ENCODE data around the gene MTPN. TPM values are rescaled to one million over a fixed set of nuclear protein-coding genes. Genes with fewer than 3 reads are reported as not detected.

The MTPN gene
- total RNA-seq, 4 donors from 2014 or later: 59.6 to 83.3 (median 71.2) TPM

DNA sequence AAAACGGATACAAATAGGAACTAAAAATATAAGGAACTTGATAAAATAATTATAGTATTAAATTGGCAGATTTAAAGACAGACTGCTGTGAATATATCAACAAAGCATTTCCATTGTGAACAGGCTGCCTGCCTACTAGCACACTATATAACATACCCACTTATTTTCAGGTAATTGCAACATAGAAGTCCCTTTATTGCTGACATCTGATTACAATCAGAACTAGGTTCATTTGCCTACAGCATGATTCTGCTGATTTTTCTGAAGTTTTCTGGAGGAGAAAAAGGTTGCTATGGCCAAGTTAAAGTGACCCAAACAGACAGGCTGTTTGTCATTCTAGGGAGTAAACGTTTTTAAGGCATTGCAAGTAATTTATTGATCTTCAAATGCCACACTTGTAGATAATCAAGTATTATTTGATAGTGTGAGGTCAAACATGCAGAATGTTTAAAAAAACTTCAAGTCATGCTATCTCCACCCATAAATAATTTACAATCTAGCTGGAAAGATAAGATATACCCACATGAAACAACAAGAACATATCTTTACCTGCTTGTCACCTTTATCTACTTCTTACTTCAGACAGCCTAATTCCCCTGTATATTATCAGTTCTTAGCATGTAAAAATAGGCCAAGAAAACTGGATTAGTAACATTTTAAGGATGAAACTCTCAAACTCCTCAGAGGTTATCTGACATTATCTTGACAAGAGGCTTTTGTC, 40.5 kb downstream of the MTPN start:
- TF ChIP-seq POLR2A (IDR thresholded peaks at IDR 0.05): no peak
- TF ChIP-seq, protein P1, sequence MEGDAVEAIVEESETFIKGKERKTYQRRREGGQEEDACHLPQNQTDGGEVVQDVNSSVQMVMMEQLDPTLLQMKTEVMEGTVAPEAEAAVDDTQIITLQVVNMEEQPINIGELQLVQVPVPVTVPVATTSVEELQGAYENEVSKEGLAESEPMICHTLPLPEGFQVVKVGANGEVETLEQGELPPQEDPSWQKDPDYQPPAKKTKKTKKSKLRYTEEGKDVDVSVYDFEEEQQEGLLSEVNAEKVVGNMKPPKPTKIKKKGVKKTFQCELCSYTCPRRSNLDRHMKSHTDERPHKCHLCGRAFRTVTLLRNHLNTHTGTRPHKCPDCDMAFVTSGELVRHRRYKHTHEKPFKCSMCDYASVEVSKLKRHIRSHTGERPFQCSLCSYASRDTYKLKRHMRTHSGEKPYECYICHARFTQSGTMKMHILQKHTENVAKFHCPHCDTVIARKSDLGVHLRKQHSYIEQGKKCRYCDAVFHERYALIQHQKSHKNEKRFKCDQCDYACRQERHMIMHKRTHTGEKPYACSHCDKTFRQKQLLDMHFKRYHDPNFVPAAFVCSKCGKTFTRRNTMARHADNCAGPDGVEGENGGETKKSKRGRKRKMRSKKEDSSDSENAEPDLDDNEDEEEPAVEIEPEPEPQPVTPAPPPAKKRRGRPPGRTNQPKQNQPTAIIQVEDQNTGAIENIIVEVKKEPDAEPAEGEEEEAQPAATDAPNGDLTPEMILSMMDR (IDR thresholded peaks at IDR 0.05): no peak
- intact Hi-C loops (cut with DNase I; ENCODE audit: low total_unique reads): no loop called here
- no peak overlapping the region for H3K4me3 ChIP-seq (ENCODE audit: low read depth, poor library complexity, severe bottlenecking)

DNA sequence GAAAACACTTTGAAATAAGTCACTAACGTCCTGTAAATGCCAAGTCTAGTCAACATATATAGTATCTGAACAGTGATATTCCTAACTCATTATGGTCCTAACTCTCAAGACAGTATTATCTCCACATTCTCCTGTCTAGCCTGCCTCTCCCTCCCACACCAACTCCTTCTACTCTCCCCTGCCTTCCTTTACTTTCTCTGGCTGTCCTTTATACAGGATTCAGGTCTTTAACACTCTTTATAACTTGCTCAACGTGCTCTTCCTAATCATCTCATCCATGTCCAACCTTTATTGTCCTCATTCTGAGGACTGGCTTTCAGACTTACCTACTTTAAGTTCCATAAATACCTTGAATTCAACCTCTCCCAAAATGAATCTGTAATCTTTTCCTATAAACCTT, 42.5 kb downstream of the MTPN start:
- no peak for DNase-seq (ENCODE audit: low spot score in 2 of 2)
- intact Hi-C loops (cut with DNase I; ENCODE audit: low total_unique reads): no loop called here
- H3K4me3 ChIP-seq (ENCODE audit: low read depth, poor library complexity, severe bottlenecking): no peak overlapping the region
- WGBS, 2 donors: 85 to 90% methylated on average over 2 of the region's 2 CpGs
- TF ChIP-seq, protein P1 (IDR thresholded peaks at IDR 0.05): no peak
- no peak for TF ChIP-seq POLR2A (IDR thresholded peaks at IDR 0.05)

More for the DNA sequence above, 40.5 kb downstream of the MTPN start:
- 37 to 43% methylated on average over 2 of the region's 2 CpGs for WGBS, 2 donors
- DNase-seq (ENCODE audit: low spot score in 2 of 2): no peak

DNA sequence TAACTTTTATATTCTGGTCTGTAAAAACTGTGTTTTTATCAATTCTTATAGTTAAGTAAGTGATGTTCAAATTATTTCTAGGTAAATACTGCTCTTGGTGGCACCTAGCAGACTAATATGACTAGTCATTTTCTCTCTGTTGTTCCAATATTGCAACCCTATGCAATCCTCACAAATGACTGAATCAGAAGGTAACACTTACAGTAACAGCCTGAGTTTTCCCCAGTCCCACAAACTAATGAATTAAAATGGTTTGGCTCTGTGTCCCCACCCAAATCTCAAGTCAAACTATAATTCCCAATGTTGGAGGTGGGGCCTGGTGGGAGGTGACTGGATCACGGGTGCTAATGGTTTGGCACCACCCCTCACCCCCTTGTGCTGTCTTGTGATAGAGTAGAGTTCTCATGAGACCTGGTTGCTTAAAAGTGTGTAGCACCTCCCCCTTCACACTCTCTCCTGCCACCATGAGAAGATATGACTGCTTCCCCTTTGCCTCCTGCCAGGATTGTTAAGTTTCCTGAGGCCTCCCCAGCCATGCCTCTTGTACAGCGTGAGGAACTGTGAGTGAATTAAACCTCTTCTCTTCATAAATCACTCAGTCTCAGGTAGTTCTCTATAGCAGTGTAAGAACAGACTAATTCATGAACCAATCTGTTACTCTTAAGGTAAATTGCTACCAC, 43.5 kb downstream of the MTPN start:
- TF ChIP-seq, protein P1 (IDR thresholded peaks at IDR 0.05): no peak
- TF ChIP-seq POLR2A (IDR thresholded peaks at IDR 0.05): no peak
- intact Hi-C loops (cut with DNase I; ENCODE audit: low total_unique reads): no loop called here
- H3K4me3 ChIP-seq (ENCODE audit: low read depth, poor library complexity, severe bottlenecking): no peak overlapping the region
- WGBS, 2 donors: 76 to 95% methylated on average over 2 of the region's 2 CpGs
- DNase-seq (ENCODE audit: low spot score in 2 of 2): no peak

DNA sequence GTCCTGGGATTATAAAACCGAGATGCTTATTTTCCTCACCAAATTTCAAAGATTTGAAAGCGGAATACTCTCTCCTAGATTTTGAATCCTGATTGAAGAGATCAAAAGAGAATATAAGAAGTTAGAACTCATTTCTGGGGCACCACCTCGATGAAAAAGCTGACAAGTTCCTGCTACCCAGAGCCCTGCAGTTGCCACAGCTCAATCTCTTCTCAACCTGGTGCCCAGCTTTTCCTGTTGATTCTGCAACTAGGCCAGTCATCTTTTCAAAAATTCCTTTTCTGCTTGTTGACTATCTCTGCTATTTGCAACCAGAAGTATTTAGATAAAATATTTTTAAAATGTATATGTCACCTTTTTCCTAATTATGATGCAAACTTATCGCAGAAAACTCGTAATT, 45.0 kb downstream of the MTPN start:
- WGBS, 2 donors: 82 to 86% methylated on average over 5 of the region's 5 CpGs

DNA sequence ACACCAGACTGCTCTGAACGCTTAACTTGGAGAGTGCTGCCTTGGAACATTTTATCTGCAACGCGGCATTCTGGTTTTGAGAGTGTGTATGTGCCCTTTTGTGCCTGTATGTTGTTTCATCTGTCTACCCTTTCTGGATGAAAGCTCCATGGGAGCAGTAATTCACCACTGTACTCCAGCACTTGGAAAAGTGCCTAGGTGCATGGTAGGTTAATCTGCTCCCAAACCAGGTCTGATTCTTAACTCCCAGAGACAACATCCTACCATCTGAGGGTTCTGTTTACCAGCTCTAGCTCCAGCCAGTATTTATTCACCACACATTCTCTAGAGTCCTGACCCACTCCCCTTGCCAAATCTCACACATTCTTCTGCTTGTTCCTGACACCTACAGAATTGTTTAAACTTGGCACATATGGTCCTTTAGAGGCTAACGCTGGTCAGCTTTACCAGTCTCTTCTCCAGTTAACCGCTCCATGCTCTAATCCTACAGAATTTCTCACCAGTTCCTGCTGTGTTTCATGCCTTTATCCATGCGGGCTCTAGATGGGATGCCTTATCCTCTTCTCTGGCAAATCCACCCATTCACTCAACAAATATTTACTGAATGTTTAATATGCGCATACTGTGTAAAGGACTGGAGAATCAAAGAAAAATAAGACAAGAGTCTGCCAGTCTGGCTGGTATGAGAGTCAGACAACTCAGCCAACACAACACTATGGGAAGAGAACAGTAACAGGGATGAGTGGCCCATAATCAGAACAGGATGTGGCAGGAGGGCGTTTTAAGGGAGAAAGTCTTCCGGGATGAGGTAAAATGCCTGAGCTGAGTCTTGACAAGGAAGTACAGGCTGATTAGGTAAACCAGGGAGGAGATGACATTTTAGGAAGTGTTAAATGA, 46.3 kb downstream of the MTPN start:
- no peak for TF ChIP-seq POLR2A (IDR thresholded peaks at IDR 0.05)

More for the DNA sequence above, 45.0 kb downstream of the MTPN start:
- H3K4me3 ChIP-seq (ENCODE audit: low read depth, poor library complexity, severe bottlenecking): no peak overlapping the region
- intact Hi-C loops (cut with DNase I; ENCODE audit: low total_unique reads): no loop called here
- TF ChIP-seq, protein P1 (IDR thresholded peaks at IDR 0.05): no peak
- no peak for TF ChIP-seq POLR2A (IDR thresholded peaks at IDR 0.05)
- DNase-seq (ENCODE audit: low spot score in 2 of 2): no peak

DNA sequence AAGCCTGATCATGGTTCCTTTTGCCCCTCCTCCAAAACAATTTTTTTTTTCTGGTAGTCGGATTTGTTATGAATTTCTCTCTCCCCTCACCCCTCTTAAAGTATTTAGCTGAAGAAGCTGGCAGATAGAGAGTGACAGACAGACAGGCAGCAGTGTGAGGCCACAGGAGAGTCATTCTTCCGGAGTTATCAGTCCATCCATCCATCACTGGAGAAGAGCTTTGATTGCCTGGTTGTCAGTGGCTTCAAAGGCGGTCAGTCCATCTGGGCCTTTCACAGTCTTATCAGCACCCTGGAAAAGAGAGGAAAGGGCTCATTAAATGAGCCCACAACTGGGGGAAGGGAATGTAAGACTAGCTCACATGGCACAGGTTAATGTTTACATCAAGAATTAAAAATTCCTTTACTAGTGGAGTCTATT, 47.4 kb downstream of the MTPN start:
- H3K4me3 ChIP-seq (ENCODE audit: low read depth, poor library complexity, severe bottlenecking): no peak overlapping the region
- intact Hi-C loops (cut with DNase I; ENCODE audit: low total_unique reads): no loop called here
- no peak for DNase-seq (ENCODE audit: low spot score in 2 of 2)
- WGBS, 2 donors: 72 to 84% methylated on average over 3 of the region's 3 CpGs
- TF ChIP-seq POLR2A (IDR thresholded peaks at IDR 0.05): no peak
- TF ChIP-seq, protein P1 (IDR thresholded peaks at IDR 0.05): no peak

More for the DNA sequence above, 46.3 kb downstream of the MTPN start:
- no peak for DNase-seq (ENCODE audit: low spot score in 2 of 2)
- H3K4me3 ChIP-seq (ENCODE audit: low read depth, poor library complexity, severe bottlenecking): no peak overlapping the region
- WGBS, 2 donors: 75 to 77% methylated on average over 9 of the region's 9 CpGs
- intact Hi-C loops (cut with DNase I; ENCODE audit: low total_unique reads): no loop called here

All from lower leg skin (tissue), 4 donors.